Measurements from ENCODE around the gene TUBB6. TPM values are rescaled to one million over a fixed set of nuclear protein-coding genes. Genes with fewer than 3 reads are reported as not detected.
A peak's percentile ranks its signal among the peaks of the same experiment; 100 is the strongest.

TUBB6 gene
- total and polyA plus RNA-seq, 2 experiments from 2014 or later, result 148 to 329 TPM

DNA sequence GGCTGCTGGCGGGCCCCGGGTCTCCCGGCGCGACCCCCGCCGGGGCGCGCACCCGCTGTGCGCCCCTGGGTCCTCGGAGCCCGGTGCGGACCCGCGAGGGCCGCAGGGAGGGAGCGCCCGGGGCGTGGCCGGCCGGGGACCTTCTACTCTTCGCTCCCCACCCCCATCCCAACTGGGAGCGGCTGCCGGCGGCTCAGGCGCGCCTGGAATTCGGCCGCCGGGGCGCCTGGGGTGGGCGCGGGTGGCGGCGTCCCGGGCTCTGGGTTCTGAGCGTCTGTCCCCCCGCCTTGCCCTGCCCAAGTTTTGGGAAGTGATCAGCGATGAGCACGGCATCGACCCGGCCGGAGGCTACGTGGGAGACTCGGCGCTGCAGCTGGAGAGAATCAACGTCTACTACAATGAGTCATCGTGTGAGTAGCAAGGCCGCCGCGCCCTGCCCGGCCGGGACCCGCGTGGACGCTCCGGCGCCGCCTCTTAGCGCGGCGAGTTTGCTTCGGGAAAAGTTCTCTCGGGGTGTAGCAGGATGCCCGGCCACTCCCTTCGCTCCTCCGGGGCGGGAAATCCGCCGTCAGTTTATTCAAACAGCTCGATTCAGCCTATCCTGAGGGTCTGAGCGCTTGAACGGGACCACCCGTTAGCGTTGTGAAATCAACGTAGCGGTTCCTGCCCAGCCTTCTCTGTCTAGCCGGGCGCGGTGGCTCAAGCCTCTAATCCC, 502 bp downstream of the TUBB6 start (continued):
- TF ChIP-seq, protein P1, sequence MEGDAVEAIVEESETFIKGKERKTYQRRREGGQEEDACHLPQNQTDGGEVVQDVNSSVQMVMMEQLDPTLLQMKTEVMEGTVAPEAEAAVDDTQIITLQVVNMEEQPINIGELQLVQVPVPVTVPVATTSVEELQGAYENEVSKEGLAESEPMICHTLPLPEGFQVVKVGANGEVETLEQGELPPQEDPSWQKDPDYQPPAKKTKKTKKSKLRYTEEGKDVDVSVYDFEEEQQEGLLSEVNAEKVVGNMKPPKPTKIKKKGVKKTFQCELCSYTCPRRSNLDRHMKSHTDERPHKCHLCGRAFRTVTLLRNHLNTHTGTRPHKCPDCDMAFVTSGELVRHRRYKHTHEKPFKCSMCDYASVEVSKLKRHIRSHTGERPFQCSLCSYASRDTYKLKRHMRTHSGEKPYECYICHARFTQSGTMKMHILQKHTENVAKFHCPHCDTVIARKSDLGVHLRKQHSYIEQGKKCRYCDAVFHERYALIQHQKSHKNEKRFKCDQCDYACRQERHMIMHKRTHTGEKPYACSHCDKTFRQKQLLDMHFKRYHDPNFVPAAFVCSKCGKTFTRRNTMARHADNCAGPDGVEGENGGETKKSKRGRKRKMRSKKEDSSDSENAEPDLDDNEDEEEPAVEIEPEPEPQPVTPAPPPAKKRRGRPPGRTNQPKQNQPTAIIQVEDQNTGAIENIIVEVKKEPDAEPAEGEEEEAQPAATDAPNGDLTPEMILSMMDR (conservative IDR thresholded peaks at IDR 0.05; ENCODE audit: low read depth in 2 of 2), result no peak
- TF ChIP-seq REST (IDR thresholded peaks at IDR 0.05; ENCODE audit: unreplicated experiment), result no peak
- no peak for TF ChIP-seq EZH2phosphoT487 (IDR thresholded peaks at IDR 0.05; ENCODE audit: unreplicated experiment)
- TF ChIP-seq EZH2 (IDR thresholded peaks at IDR 0.05; ENCODE audit: low read depth, unreplicated experiment), result no peak
- no peak for TF ChIP-seq JUNB (IDR thresholded peaks at IDR 0.05; ENCODE audit: unreplicated experiment)
- TF ChIP-seq, protein P2, sequence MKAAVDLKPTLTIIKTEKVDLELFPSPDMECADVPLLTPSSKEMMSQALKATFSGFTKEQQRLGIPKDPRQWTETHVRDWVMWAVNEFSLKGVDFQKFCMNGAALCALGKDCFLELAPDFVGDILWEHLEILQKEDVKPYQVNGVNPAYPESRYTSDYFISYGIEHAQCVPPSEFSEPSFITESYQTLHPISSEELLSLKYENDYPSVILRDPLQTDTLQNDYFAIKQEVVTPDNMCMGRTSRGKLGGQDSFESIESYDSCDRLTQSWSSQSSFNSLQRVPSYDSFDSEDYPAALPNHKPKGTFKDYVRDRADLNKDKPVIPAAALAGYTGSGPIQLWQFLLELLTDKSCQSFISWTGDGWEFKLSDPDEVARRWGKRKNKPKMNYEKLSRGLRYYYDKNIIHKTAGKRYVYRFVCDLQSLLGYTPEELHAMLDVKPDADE (IDR thresholded peaks at IDR 0.05), result no peak
- no peak for TF ChIP-seq ZNF114 (CRISPR knock-in tag; IDR thresholded peaks at IDR 0.05)
- no peak for TF ChIP-seq ZNF331 (CRISPR knock-in tag; IDR thresholded peaks at IDR 0.05; ENCODE audit: low read depth)

- H3F3A ChIP-seq (replicated peaks; ENCODE audit: low read depth), result peaks cover 23% of the 10 kb centered on the region
- peaks cover 8% of the 10 kb centered on the region; the same call in 1 of the 2 replicates for H4K20me1 ChIP-seq (replicated peaks; ENCODE audit: insufficient read depth)
- Mint-ChIP-seq H3K4me1 (peaks cover 40% of the 10 kb centered on the region), H3K4me3 (peak overlapping the region; percentile 79), H3K27ac (no peak overlapping the region), H3K27me3 (ENCODE audit: insufficient read depth, low read depth, poor library complexity) (peaks cover 35% of the 10 kb centered on the region), H3K36me3 (ENCODE audit: low read depth) (peaks cover 44% of the 10 kb centered on the region), H3K9me3 (peaks cover 11% of the 10 kb centered on the region; the same call in 2 of the 3 replicates)
- H3K4me3 ChIP-seq, result peak overlapping the region; percentile 95
- ATAC-seq, result no peak
- no peak overlapping the region for H2AFZ ChIP-seq
- peaks cover 50% of the 10 kb centered on the region for H3K79me2 ChIP-seq (replicated peaks; ENCODE audit: insufficient read depth)
- no peaks in the 10 kb centered on the region for H3K9me2 ChIP-seq (ENCODE audit: insufficient read depth)
- H3K36me3 ChIP-seq (ENCODE audit: insufficient read depth), result peaks cover 27% of the 10 kb centered on the region
- DNase-seq (ENCODE audit: low spot score), result no peak
- no peak overlapping the region for H3K27ac ChIP-seq (ENCODE audit: low read depth)
- peaks cover 29% of the 10 kb centered on the region for H3K27me3 ChIP-seq (ENCODE audit: insufficient read depth)
- H3K4me1 ChIP-seq (ENCODE audit: insufficient read depth), result peaks cover 38% of the 10 kb centered on the region
- H3K4me2 ChIP-seq, result peak overlapping the region; percentile 92
- TF ChIP-seq JUNB (IDR thresholded peaks at IDR 0.05; ENCODE audit: unreplicated experiment) (no peak), STAT1 (IDR thresholded peaks at IDR 0.05; ENCODE audit: unreplicated experiment) (no peak), ZNF462 (CRISPR knock-in tag; IDR thresholded peaks at IDR 0.05) (no peak), ZNF331 (CRISPR knock-in tag; IDR thresholded peaks at IDR 0.05; ENCODE audit: low read depth) (no peak), EZH2 (IDR thresholded peaks at IDR 0.05; ENCODE audit: low read depth, unreplicated experiment) (no peak), NANOG (IDR thresholded peaks at IDR 0.05; ENCODE audit: borderline replicate concordance) (no peak)
Observed at GRCh38 chr18:12309683-12310198, 1.7 kb downstream of the TUBB6 start.
